ENCODE data around the gene ACTR1A.
"Not testable (repeated sequence)": the region's sequence is repeated elsewhere in the genome, so short reads cannot be mapped to it uniquely, and the experiment has no call there.

ACTR1A gene

DNA sequence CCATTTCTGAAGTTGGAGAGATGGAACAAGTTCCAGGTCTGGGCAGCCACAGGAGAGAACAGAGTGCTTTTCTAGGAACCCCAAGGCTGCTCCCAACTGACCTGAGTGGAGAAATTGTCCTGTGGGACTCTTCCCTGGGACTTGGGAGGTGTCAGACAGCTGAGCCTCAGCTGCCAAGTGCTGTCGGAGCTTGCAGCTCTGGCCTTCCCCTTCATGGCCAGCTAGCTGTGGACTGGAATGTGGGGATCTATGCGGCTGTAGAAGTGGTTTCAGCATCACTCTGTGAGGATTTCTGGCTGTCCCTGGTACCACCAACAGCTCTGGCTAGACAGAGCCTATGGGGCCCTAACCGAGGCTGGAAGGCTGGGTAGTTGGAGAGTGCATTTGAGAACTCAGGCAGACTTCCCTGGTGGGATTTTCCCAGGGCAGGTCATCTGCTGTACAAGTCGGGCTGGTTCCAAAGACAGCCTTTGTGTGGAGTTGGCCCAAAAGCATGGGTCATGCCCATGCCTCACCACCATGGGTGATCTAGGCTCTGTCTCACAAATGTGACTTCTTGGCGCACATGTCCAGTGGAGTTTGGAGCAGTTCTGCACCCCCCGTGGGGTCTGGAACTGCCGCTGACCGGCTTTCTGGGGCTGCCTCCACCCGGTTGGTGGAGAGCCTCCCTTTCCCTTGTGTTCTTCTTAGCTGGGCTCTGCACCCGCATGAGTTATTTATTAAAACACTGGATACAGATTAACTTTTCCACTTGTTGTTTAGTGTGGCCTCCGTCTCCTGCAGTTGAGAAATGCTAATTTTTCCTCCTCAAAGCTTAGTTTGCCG is 12.2 kb upstream of the ACTR1A start:
- no peak for DNase-seq

DNA sequence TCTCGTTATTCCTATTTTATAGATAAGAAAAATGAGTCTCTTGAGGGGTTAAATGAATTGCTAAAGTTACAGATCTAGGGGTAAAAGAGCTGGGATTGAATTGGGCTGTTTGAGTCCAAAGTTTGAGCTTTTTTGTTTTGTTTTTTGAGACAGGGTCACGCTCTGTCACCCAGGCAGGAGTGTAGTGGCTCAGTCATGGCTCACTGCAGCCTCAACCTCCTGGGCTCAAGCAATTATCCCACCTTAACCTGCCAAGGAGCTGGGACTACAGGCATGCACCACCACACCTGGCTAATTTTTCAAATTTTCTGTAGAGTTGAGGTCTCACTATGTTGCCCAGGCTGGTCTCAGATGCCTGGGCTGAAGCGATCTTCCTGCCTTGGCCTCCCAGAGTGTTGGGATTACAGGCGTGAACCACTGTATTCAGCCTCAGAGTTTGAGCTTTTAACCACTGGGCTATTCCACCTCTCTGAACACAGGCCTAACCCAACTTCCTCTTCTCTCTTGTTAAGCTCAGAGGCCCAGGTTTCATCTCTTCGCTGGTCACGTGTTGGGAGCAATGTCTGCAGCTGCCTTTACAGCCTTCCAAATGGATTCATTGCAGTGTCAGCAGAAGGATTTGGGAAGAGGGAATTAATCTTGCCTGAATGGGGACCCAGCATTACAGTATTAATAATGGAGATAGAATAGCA is 9.2 kb upstream of the ACTR1A start:
- DNase-seq: no peak

DNA sequence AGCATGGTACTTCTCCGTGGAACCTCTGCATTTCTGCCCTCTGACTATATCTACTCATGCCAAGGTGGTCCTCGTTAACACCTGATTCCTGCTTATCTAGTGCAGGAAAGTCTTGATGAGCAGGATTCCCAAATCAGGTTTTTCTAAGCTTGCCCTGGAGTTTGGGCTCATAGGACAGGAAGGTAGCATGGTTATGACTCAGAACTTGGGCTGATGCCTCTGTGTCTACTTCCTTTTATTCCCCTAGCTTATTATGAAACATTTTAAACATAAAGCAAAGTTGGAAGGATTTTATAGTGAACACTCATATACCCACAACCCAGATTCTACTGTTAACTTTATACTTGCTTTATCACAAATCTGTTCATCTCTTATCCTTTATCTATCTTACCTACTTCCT is 6.9 kb upstream of the ACTR1A start:
- no peak for DNase-seq

DNA sequence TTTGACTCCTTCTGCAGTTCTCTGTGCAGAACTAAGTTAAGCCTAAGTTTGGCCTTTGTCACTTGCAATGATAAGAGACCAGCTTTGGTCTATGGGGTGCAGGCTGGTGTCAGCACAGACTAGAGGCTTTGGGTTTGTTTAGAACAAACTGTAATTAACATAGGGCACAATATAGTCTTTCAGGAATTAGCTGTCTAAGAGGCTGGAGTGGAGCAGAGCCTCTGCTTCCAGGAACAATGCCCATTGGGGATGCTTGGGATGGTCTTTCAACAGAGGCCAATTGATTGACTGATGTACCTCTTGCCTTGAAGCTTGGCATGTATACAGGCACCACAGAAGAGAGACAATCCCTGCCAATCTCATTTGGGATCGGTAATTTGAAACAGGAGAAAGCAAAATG is 6.0 kb upstream of the ACTR1A start:
- no peak for DNase-seq

DNA sequence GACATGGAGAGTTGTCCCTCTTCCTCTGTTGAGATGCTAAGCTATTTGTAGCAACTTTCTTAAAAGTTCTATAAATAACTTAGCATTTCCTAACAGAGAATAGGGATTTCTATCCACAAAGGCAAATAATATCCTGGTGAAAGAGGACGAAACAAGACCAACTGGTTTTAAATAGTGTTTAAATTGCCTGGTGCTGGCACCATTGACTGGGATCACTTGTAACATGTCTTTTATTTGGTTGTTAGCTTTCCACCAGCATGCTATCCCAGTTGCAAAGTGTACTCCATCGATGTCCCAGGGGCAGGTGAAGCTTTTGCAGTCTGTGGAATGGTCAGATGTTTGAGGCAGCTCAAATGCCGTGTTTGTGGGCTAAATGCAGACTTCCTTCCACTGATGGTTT is 5.0 kb upstream of the ACTR1A start:
- no peak for DNase-seq

DNA sequence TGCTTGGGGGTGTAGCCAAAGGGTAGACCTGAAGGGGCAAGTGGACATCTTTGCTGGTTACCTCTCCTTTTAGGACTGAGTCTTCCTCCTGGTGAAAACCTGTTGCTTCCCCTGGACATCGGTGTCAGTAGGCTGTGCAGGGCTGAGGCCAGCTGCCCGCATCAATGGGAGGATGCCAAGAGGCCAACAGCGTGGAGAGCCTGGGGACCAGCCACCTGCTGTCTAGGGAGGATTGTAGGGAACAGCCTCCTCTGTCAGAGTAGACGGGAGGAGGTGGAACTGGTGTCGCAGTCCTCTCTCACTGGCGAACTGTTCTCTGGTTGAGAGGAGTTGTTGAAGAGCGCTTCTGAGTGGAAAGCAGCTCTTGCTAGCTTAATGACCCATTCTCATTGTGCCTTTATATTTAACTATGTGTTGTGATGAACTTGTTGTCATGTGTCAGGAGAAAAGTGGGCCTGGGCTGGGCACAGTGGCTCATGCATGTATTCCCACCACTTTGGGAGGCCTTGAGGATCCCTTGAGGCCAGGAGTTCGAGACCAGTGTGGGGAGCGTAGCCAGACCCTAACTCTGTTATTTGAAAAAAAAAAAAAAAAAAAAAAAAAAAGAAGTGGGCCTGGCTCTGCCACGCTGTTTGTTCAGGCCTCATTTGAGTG is 3.1 kb upstream of the ACTR1A start:
- DNase-seq: no peak

DNA sequence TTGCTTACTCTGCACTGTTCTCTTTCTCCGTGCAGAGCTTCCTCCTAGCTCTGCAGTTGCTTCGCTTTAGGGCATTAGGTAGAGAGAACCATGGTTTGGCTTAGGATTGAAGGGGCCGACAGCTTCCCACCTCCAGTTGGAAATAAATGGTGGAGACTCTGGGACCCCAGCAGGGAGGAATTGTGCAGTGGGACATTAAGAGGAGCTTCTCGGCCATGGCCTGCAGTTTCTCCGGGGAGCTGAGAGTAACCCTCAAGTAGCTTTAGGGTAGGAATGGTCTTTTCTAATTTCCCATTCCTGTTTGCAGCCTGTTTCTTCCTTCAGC is 2.4 kb upstream of the ACTR1A start:
- no peak for DNase-seq

DNA sequence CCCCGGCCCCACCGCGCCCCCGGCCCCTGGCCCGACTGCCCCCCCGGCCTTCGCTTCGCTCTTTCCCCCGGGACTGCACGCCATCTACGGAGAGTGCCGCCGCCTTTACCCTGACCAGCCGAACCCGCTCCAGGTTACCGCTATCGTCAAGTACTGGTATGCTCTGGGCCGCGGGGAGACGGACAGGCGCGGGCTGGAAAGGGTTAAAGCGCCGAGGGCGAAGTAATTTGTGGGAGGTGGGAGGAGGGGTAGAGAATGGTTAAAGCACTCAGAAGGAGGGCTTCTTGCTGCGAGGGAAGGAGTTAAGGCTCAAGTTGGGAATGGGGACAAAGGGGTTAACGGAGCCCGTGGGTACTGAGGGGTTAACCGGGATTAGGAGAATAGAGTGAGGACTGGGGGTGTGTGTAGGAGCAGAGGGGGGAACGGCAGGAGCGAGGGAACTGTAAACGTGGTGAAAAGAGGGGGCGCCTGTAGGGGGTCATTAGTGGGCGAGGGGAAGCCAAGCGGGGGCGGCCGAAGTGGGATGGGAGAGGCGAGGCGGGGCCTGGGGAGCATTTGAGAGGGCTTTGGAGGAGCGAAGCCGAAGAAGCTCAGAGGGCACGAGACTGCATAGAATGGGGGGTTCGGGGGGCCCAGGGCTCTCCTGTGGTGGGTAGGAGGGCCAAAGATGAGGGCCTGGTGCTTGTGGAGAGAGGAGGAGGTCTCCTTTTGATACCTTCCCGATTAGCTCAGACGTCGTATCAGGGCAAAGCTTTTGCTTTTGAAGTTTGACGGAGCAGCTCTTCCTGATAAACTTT is 1.9 kb upstream of the ACTR1A start:
- peak; percentile 42 for DNase-seq

DNA sequence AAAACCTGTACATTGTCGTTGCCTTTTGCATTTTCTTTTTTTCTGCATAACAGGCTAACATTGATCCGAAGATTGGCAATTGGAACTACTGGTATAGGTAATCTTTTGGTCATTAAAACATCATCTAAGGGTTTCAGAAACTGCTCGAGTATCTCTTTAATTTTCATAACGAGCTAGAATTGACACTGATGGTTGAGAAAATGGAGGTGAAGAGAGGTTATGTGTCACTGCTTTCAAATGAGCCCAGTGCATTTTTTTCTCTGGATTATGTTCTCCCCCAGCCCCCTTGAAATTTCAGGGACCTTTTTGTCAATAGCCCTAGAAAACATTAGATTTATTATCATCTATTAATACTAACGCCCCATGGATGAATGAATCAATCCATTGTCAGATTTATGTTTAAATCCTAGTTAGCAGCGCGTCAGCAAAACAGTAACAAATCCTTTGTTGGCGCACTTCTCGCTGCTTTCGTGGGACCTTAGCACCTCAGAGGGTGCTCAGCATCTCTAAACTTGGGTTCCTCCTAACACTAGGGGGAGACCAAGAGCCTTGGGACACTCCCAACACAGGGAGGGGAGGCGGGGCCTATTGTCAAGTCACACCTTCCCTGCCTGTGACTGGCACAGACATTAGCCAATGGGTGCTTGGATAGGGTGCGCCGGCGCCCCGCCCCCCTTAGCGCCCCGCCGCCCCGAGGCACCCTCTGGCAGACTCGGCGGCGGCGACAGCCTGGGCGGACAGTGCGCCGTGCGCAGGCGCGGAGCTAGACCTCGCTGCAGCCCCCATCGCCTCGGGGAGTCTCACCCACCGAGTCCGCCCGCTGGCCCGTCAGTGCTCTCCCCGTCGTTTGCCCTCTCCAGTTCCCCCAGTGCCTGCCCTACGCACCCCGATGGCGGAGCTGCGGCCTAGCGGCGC is 1.0 kb upstream of the ACTR1A start, which contains the start of gene SUFU:
TSS of gene SUFU (plus strand) at position 709 of the 915 bp plus-strand sequence. CDS start at position 890, 181 bp downstream.
- peak; percentile 97 for DNase-seq

DNA sequence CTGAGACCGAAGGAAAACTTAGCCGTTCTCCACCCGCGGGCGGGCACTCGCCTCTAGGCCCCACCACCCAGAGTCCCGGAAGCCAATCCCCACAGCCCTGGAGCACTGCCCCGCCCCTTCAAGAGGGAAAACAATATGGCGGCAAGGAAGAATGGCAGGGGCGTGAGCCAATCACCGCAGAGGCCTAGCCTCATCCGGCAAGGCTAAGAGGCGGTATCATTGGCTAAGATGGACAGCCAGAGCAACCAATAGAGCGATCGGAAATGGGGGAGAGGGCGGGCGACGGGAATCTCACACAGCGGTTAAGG is 529 bp downstream of the ACTR1A start:
- DNase-seq: peak; percentile 98

DNA sequence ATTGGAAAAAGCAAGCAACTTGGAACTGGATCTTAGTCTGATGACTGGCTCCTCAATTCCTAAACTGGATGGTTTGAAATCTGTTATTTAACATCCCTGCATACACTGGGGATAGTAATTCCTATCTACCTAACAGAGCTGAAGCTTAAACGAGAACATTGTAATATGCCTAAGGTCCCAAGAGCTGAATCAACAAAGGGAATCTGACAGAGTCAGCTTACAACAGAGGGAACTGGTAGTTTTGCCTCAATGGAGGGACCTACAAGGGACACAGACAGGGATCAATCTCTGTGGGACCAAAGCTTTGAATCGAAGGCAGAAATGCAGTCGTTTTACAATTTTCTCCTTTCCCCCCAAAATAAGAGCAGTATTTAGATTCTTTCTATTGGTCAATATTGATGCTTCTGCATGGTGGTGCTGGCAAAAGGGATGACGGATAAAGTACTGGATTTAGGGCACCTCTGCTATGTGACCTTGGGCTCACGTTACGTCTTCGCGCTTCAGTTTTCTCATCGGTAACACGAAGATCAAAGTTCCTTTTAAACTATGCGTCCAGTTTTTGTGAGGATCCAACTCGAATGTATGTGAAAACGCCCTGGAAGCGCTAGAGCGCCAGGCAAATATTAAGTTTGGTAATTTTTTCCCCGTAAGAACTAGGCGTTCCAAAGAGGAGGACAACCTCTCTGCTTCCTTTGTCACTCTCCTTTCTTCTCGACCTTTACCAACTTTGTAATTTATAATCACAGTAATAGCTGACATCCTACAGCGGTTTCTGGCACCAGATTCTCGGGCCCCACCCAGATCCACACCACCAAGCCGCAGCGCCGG is 1.1 kb downstream of the ACTR1A start:
- DNase-seq: no peak

DNA sequence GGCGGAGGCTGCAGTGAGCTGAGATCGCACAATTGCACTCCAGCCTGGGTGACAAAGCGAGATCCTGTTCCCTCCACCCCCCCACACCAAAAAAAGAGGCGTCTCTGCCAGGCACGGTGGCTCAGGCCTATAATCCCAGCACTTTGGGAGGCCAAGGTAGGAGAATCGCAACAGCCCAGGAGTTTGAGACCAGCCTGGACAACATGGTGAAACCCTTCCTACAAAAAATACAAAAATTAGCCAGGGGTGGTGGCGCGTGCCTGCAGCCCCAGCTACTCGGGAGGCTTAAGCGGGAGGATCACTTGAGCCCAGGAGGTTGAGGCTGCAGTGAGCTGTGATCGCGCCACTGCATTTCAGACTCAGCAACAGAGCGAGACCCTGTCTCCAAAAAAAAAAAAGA is 1.8 kb downstream of the ACTR1A start:
- not testable (repeated sequence) for DNase-seq

DNA sequence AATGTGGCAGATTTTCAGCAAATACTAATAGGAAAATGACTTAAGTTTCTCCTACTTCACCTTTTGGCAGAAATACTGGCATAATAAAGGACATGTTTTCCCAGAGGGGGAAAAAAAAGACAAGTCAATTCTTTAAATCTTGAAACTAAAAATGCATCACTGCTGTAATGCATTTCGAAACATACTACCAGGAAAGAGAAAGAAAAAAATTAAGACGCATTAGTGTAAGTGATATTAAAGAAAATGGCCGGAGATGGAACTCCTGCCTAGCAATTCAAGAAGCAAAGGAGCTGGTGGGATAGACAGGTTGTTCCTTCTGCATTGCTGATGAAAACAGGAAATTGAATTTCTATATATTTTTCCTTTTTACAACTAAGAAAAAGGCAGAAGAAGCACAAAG is 3.2 kb downstream of the ACTR1A start:
- DNase-seq: no peak

DNA sequence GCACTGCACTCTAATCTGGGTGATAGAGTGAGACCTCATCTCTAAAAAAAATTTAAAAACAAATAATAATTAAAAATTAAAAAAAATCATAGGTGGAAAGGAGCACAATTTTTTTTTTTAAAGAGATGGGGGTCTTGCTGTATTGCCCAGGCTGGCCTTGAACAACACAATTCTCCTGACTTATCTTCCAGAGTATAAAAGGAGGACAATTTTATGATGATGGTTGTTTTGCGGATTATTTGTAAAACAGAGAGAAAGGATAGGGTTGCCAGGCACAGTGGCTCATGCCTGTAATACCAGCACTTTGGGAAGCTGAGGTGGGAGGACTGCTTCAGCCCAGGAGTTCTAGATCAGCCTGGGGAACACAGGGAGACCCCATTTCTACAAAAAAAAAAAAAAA is 5.0 kb downstream of the ACTR1A start:
- no peak for DNase-seq

DNA sequence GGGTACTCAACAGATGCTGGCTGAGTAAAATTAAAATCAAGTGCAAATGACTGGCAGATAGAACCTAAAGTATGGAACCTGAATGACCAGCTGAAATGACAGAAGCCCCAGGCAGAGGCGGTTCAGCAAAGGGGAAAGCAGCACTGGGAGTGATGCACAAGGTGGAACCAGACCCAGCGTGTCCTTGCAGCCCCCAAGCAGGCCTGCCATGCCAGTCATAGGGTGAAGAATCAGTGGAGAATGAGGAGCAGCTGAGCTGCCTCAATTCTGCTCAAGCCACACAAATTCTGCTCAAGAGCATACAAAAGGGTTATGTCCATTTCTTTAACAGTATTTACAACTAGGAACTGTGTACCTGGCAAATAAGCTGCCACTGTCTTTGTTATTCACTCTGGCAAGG is 8.7 kb downstream of the ACTR1A start:
- DNase-seq: no peak

DNA sequence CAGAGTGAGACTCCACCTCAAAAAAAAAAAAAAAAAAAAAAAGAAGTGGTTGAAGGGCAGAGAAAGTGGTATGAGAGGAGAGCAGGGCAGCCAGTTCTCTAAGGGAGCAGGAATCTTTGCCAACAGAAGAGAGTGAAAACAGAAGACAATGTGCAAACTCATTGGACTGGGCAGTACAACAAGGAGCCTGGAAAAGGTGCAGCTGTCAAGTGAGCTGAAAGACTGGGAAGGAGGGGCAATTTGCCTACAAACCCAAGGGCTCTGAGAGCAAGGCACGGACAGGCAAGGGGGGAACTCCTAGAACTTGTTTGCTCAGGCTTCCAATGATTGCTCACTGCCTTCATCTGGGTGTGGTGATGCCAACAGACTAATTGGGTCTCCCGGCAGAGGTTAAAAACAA is 9.5 kb downstream of the ACTR1A start:
- no peak for DNase-seq

DNA sequence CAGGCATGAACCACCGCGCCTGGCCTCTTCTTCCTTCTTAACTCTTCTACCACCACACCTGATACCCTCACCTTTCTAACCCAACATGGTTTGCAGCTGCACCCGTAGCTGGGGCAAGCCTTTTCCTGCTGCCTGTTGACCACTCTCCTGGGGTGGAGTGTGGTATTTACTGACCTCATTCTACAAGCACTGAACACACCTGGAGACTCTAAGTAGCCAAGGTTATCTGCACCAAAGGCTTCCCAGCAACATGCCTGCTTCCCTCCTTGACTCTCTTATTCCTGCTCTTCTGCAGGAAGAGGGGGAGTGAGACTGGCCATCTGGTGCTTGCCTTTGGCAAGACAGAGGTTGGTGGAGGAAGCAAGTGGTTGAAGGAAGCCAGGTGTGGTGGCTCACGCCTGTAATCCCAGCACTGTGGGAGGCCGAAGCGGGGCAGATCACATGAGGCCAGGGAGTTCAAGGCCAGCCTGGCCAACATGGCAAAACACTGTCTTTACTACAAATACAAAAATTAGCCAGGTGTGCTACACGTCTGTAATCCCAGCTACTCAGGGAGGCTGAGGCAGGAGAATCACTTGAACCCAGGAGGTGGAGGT is 10.1 kb downstream of the ACTR1A start:
- no peak for DNase-seq

DNA sequence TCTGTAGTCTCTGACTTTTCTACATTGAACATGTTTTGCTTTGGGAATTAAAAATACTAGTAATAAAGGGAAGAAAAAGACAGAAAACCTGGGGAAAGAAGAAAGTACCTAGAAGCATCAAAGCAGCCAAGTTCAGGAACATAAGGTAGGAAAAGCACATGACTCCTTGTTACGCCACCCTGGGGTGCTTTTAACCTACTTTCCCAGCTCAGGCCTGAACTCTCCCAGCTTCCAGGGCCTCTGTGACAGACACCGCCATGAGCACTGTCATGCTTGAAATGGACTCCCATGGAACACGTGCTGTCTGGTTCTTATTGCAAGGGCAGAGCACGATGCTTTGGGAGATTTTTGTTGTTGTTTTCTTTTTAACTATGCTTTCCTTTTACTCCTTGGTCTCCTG is 11.4 kb downstream of the ACTR1A start:
- DNase-seq: no peak

DNA sequence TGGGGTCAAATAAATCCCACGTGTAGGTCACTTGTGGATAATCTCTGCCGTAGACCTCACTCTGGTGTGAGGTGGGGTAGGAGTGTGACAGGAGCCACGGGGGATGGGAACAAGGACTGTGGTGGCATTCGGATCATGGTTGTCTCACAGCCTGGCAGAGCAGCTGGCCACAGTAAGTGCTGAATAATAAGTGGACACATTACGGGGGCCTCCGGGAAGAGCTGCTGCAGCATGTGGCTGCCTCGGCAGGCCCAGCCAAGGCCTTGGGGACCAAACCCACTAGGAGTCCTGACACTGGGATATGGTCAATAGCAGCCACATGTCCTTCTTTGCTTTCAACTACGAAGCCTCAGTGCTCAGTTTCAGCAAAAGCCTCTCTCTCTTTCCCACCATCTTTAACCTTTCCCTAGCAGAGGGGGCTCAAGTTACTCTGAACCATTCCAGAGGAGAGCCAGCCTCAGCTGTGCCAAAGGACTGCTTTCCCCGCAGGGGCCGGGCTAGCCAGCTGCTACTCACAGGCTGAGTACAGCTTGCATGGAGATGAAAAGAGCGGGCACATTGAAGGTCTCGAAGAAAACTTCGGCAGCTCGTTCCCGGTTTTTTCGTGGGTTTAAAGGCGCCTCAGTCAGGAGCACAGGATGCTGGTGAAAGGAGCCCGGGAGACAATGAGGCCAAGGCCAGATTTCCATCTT is 17.3 kb downstream of the ACTR1A start:
- no peak for DNase-seq

DNA sequence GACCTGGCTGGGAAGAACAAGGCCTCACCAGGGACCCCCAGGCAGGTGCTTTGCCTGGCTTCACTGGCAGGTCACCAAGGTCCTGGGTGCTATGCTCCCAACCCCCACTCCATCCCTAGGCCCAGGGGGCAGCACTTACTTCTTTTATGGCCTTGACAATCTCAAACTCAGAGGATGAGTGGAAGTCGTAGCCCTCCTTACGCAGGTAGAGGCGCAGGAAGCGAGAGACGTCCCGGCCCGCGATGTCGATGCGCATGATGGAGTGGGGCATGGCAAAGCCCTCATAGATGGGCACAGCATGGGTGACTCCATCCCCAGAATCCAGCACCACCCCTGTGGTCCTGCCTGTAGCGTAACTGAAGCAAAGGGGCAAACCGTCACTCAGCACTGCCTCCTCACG is 18.5 kb downstream of the ACTR1A start:
- DNase-seq: no peak

All from activated naive CD4-positive, alpha-beta T cell treated with anti-CD3 and anti-CD28 coated beads, Interleukin-2, amount 50 U/mL, for 16 hours (primary cell).